ENCODE measurements around the gene TSHZ1. TPM values are rescaled to one million over a fixed set of nuclear protein-coding genes. Genes with fewer than 3 reads are reported as not detected.

The TSHZ1 gene
- polyA plus RNA-seq, 1 donor from 2014 or later = 1.1 TPM

- H3K9me3 ChIP-seq (ENCODE audit: low read length) = no peaks in the 10 kb centered on the region
- no peak overlapping the region for H3K4me3 ChIP-seq (ENCODE audit: low read length)
- peaks cover 19% of the 10 kb centered on the region for H3K27me3 ChIP-seq (ENCODE audit: insufficient read depth, low read depth, low read length)
- no peaks in the 10 kb centered on the region for H3F3A ChIP-seq (ENCODE audit: insufficient read depth, low read length, poor library complexity, severe bottlenecking)
- H3K9ac ChIP-seq (ENCODE audit: low read length) = no peak overlapping the region
- H3K9me2 ChIP-seq (ENCODE audit: insufficient read depth, low read length) = no peaks in the 10 kb centered on the region
- H2AFZ ChIP-seq (ENCODE audit: low read depth, low read length) = no peak overlapping the region
- H3K79me2 ChIP-seq (replicated peaks; ENCODE audit: insufficient read depth, low read length) = no peaks in the 10 kb centered on the region
- H3K36me3 ChIP-seq (ENCODE audit: insufficient read depth, low read length) = no peaks in the 10 kb centered on the region
- no peaks in the 10 kb centered on the region for H4K20me1 ChIP-seq (ENCODE audit: insufficient read depth)
- no peak for TF ChIP-seq SMC3 (conservative IDR thresholded peaks at IDR 0.05; ENCODE audit: poor library complexity)
- no peak for TF ChIP-seq TAF1 (IDR thresholded peaks at IDR 0.05; ENCODE audit: low read depth)
- TF ChIP-seq CTCF (IDR thresholded peaks at IDR 0.05; ENCODE audit: poor library complexity, severe bottlenecking) = no peak
- TF ChIP-seq EZH2 (IDR thresholded peaks at IDR 0.05; ENCODE audit: borderline replicate concordance, insufficient read depth, low read length, poor library complexity, severe bottlenecking) = no peak
- no peak for TF ChIP-seq MXI1 (conservative IDR thresholded peaks at IDR 0.05; ENCODE audit: poor library complexity, severe bottlenecking)
- TF ChIP-seq RAD21 (conservative IDR thresholded peaks at IDR 0.05) = no peak
- TF ChIP-seq REST (IDR thresholded peaks at IDR 0.05; ENCODE audit: borderline replicate concordance) = no peak
- no peak for TF ChIP-seq POLR2AphosphoS5 (IDR thresholded peaks at IDR 0.05)
- TF ChIP-seq EP300 (conservative IDR thresholded peaks at IDR 0.05; ENCODE audit: poor library complexity, severe bottlenecking) = no peak
- no peak overlapping the region for H3K4me2 ChIP-seq (ENCODE audit: low read length)
- H3K27ac ChIP-seq (ENCODE audit: low read length) = no peak overlapping the region
Observed at GRCh38 chr18:75273817-75274216, 63.2 kb downstream of the TSHZ1 start.

- Histone ChIP-seq H2AFZ (ENCODE audit: low read depth, low read length) (no peak overlapping the region), H3F3A (ENCODE audit: insufficient read depth, low read length, poor library complexity, severe bottlenecking) (no peaks in the 10 kb centered on the region), H3K36me3 (ENCODE audit: insufficient read depth, low read length) (no peaks in the 10 kb centered on the region), H3K4me2 (ENCODE audit: low read length) (no peak overlapping the region), H3K9me2 (ENCODE audit: insufficient read depth, low read length) (no peaks in the 10 kb centered on the region), H4K20me1 (ENCODE audit: insufficient read depth) (no peaks in the 10 kb centered on the region), H3K9me3 (ENCODE audit: low read length) (no peaks in the 10 kb centered on the region), H3K27ac (ENCODE audit: low read length) (no peak overlapping the region), H3K27me3 (ENCODE audit: insufficient read depth, low read depth, low read length) (peaks cover 19% of the 10 kb centered on the region), H3K9ac (ENCODE audit: low read length) (no peak overlapping the region), H3K4me3 (ENCODE audit: low read length) (no peak overlapping the region), H3K79me2 (replicated peaks; ENCODE audit: insufficient read depth, low read length) (no peaks in the 10 kb centered on the region)
- TF ChIP-seq CTCF (IDR thresholded peaks at IDR 0.05; ENCODE audit: poor library complexity, severe bottlenecking) = no peak
- no peak for TF ChIP-seq POLR2AphosphoS5 (IDR thresholded peaks at IDR 0.05)
- no peak for TF ChIP-seq REST (IDR thresholded peaks at IDR 0.05; ENCODE audit: borderline replicate concordance)
- no peak for TF ChIP-seq RAD21 (conservative IDR thresholded peaks at IDR 0.05)
- no peak for TF ChIP-seq SMC3 (conservative IDR thresholded peaks at IDR 0.05; ENCODE audit: poor library complexity)
- TF ChIP-seq MXI1 (conservative IDR thresholded peaks at IDR 0.05; ENCODE audit: poor library complexity, severe bottlenecking) = no peak
- no peak for TF ChIP-seq TAF1 (IDR thresholded peaks at IDR 0.05; ENCODE audit: low read depth)
- no peak for TF ChIP-seq EP300 (conservative IDR thresholded peaks at IDR 0.05; ENCODE audit: poor library complexity, severe bottlenecking)
- no peak for TF ChIP-seq EZH2 (IDR thresholded peaks at IDR 0.05; ENCODE audit: borderline replicate concordance, insufficient read depth, low read length, poor library complexity, severe bottlenecking)
Observed at GRCh38 chr18:75275226-75275625, 64.6 kb downstream of the TSHZ1 start.

Data from neural cell (in vitro differentiated cells).